GM12891 (cell line): ENCODE results near the gene TARS2.

Experiments
- DNase-seq: peaks from one replicate; pipeline ENCODE4 v3.0.0; 2011; ENCODE audit warnings: low spot score; ENCODE audit not compliant: insufficient read length
- FAIRE-seq: peaks from 2 replicates; lab custom pipeline; 2011; peaks lifted over from hg19 to GRCh38; lab: Jason Lieb, UNC
- PAX5 ChIP-seq: IDR thresholded peaks from 2 replicates; pipeline ENCODE4 v1.6.1; 2011; ENCODE audit warnings: low read length, moderate library complexity, mild to moderate bottlenecking; ENCODE audit not compliant: insufficient read depth, severe bottlenecking
- POLR2A ChIP-seq: IDR thresholded peaks from 2 replicates; pipeline ENCODE4 v1.6.1; 2011; ENCODE audit warnings: low read depth, low read length, control low read depth
- POLR2AphosphoS5 ChIP-seq: IDR thresholded peaks from 2 replicates; pipeline ENCODE4 v1.6.1; 2011; ENCODE audit warnings: low read depth, low read length, control low read depth
- POU2F2 ChIP-seq: IDR thresholded peaks from 2 replicates; pipeline ENCODE4 v1.6.1; 2011; ENCODE audit warnings: low read depth, mild to moderate bottlenecking, control low read depth, low read length, moderate library complexity
- SPI1 ChIP-seq: IDR thresholded peaks from 2 replicates; pipeline ENCODE4 v1.6.1; 2011; ENCODE audit warnings: low read depth, low read length, control low read depth
- TAF1 ChIP-seq: IDR thresholded peaks from 2 replicates; pipeline ENCODE4 v1.6.1; 2011; ENCODE audit warnings: low read depth, low read length, control low read depth

TARS2 gene

DNA sequence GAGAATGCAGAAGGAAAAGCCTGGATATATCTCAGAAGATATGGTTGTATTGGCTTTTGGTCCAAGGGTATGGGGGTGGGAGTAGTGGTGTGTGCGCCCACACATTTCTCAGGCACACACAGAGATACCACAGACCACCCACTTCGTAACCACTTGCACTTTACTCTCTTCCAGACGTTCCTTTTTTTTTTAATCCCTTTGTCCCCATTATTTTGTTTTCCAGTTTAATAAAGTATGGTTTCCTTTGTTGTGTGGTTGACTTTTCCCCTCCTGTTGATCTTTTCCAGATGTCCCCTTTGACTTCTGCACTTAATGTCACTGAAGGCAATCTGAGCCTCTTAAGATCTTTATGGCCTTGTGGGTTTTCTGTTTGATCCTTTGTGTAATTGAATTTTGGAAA, 10.5 kb upstream of the TARS2 start:
- DNase-seq = no peak
- TF ChIP-seq POLR2A = no peak
- no peak for TF ChIP-seq POLR2AphosphoS5
- no peak for TF ChIP-seq TAF1
- TF ChIP-seq POU2F2 = no peak
- no peak for TF ChIP-seq PAX5
- no peak for TF ChIP-seq SPI1

DNA sequence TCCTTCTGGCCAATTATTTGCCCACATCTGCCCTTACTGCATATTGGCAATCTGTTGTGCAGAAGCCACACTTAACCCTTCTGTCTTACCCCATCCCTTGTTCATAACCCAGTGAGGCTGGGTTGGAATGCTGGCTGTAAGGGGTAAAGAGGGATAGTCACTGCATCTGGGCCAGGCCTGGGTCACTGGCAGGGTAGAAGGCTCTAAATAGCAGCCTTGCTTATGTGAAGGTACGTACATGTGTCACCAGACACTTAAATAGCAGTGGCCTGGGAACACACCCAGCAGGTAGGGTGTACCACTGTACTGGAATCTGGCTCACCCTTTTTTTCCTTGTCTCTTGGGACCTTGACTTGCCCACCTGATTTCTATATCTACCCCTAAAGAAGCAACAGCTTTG, 9.9 kb upstream of the TARS2 start:
- TF ChIP-seq POU2F2 (no peak), POLR2A (no peak), POLR2AphosphoS5 (peak; percentile 51; the same call in 1 of the 2 replicates), TAF1 (no peak)
- FAIRE-seq = no peak

More for the DNA sequence above, 10.5 kb upstream of the TARS2 start:
- no peak for FAIRE-seq

DNA sequence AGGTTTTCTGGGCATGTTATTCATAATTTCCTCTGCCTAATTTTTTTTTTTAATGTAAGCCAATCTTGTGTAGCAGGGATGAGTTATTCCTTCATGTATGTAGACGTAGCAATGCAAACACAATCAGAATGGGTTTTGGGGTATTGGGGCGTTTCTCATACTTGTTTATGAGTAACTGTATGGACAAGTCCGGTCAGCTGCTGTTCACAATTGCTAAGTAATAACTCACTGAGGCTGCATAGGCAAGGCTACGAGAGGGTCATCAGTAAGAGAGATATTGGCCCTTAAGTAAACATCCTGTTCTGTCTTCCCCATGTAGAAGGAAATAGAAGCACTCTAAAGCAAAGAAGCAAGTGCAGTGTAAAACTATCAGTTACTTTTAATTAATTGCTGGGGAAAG, 9.5 kb upstream of the TARS2 start:
- DNase-seq = no peak
- no peak for FAIRE-seq
- no peak for TF ChIP-seq POLR2A
- TF ChIP-seq TAF1 = no peak
- TF ChIP-seq POLR2AphosphoS5 = no peak
- no peak for TF ChIP-seq PAX5
- TF ChIP-seq POU2F2 = no peak
- TF ChIP-seq SPI1 = no peak

More for the DNA sequence above, 9.9 kb upstream of the TARS2 start:
- no peak for DNase-seq

DNA sequence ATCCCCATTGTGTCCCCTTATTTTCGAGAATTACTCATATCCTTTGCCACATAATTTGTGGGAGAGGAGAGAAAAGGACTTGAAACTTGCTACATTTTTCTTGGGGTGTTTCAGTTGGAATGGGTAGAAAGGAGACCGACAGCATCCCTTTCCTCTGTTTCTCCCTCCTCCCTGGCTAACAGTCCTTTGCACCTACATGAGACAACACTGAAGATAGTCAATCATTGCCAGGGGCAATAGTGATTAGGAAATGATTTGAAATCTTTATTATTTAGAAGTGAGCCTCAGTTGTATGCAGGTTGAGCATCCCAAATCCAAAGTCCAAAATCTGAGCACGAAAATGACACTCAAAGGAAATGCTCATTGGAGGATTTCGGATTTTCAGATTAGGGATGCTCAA, 7.8 kb upstream of the TARS2 start:
- no peak for TF ChIP-seq POU2F2
- TF ChIP-seq POLR2A = no peak
- no peak for TF ChIP-seq PAX5
- TF ChIP-seq SPI1 = no peak
- no peak for TF ChIP-seq POLR2AphosphoS5
- TF ChIP-seq TAF1 = no peak

DNA sequence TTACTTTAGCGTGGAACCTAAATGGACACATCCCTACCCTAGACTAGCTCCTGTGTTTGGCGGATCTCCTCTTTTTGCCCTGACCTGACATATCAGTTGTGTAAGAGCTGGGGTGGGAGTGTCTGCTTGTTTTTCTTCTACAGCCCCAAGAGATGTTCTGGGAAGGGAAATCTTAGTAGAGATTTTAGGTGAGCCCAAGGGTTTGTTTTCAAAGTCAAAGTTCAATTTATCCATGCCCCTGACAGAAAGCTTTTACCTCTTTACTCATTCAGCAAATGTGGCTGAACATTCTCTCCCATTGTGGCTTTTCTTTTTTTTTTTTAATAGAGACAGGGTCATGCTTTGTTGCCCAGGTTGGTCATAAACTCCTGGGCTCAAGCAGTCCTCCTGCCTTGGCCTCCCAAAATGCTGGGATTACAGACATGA, 7.3 kb upstream of the TARS2 start:
- DNase-seq (no peak), FAIRE-seq (no peak)
- no peak for TF ChIP-seq SPI1
- TF ChIP-seq TAF1 = no peak
- no peak for TF ChIP-seq POU2F2
- no peak for TF ChIP-seq POLR2AphosphoS5
- TF ChIP-seq POLR2A = no peak

More for the DNA sequence above, 7.8 kb upstream of the TARS2 start:
- FAIRE-seq (no peak), DNase-seq (no peak)

DNA sequence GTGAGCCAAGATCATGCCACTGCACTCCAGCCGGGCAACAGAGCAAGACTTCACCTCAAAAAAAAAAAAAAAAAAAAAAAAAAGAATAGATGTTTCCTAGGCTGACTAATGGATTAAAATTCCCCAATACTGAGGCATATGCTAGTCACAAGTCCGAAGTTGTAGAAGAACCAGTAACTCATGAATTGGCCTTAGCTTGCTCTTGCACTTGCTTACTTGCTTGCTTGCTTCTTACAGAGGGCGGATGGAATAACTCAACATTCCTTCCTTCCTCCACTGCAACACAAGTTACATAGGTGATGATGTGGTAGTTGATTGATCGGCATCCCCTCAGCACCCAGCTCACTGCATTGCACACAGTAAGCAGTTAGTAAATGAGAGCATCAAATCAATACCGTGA, 2.8 kb upstream of the TARS2 start:
- DNase-seq (no peak), FAIRE-seq (no peak)
- no peak for TF ChIP-seq POU2F2
- no peak for TF ChIP-seq TAF1
- no peak for TF ChIP-seq POLR2AphosphoS5
- no peak for TF ChIP-seq PAX5
- TF ChIP-seq SPI1 = no peak
- TF ChIP-seq POLR2A = no peak

DNA sequence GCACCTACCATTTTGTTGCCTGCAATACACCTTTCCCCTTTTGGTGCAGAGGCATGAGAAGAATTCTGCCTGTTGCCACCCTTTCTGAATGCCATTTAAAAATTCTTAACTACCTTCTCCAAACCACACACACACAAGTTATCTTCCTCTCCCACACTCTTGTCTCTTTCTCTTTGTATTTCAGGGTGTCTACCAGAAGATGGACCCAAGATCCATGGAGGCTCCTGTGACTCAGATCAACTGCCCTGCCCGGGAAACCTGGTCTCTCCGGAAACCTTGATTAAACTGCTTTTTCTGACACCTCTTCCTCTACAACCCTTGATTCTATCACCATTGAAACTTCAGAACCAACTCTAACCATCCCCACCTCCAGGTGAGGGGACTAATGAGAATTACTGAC, 2.4 kb upstream of the TARS2 start:
- DNase-seq (no peak), FAIRE-seq (no peak)
- TF ChIP-seq POLR2AphosphoS5 = no peak
- TF ChIP-seq PAX5 = no peak

DNA sequence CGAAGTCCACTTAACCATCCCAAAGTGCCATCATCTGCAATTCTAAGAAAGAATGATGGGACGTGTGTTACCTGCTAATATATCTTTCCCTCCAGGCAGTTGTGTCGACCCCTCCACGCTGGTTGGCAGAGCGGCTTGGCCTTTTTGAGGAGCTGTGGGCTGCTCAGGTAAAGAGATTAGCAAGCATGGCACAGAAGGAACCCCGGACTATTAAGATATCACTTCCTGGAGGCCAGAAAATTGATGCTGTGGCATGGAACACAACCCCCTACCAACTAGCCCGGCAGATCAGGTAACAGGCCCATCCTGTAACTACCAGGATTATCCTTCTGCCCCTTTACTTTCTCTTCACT, 520 bp downstream of the TARS2 start:
- TF ChIP-seq POU2F2 = no peak
- no peak for TF ChIP-seq POLR2AphosphoS5
- no peak for TF ChIP-seq POLR2A
- TF ChIP-seq PAX5 = no peak
- TF ChIP-seq SPI1 = no peak
- no peak for TF ChIP-seq TAF1
- DNase-seq (no peak), FAIRE-seq (no peak)

DNA sequence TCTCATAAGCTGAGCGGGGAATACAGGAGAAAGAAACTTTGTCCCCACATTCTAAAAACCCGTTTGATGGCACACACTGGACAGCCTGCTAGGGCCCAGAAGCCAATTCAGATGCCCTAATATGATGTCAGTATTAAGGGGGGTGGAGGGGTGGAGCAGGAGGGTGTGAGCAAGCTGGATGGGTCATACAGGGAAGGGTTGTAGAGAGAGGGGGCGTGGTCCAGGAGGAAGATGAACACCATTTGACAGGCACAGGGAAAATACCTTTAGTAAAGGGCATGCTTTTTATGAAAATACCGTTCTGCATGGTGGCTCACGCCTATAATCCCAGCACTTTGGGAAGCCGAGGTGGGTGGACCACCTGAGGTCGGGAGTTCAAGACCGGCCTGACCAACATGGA, 6.0 kb downstream of the TARS2 start:
- DNase-seq = no peak
- TF ChIP-seq TAF1 = no peak

DNA sequence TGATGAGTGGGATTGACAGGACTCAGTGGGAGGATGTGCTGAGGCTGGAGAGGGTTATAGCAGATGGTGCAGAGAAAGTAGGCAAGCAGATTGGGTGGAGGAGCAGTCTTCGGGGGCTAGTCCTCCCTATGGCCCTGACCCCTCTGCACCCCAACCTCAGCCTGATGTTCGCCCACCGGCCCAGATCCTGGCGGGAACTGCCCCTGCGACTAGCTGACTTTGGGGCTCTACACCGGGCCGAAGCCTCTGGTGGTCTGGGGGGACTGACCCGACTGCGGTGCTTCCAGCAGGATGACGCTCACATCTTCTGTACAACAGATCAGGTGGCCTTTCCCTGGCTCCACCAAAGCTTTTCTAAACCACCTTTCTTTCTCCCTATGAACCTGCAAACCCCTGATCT, 11.1 kb downstream of the TARS2 start:
- DNase-seq (no peak), FAIRE-seq (no peak)
- TF ChIP-seq SPI1 (no peak), POU2F2 (no peak), PAX5 (no peak), POLR2A (no peak), TAF1 (no peak), POLR2AphosphoS5 (no peak)

More for the DNA sequence above, 6.0 kb downstream of the TARS2 start:
- no peak for FAIRE-seq

DNA sequence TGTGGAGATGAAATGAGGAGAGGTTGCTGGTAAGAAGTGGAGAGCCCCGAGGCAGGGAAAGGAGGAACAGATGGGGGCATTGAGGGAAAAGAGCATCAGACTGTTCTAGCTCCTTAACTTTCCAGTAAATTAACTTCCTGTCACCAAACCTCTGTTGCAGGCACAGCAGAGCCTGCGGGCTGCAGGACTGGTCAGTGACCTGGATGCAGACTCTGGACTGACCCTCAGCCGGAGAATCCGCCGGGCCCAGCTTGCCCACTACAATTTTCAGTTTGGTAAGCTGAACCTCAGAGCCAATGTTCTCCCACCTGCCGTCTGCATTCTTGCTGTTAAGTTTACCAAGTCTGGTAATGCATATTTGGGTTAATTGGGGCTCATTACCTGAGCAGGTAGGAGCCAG, 18.2 kb downstream of the TARS2 start:
- DNase-seq (no peak), FAIRE-seq (no peak)
- TF ChIP-seq POLR2A (no peak), POLR2AphosphoS5 (no peak), POU2F2 (no peak), PAX5 (no peak), SPI1 (no peak), TAF1 (no peak)
